ENCODE results near the gene MEGF11.

The MEGF11 gene

GRCh38 chr15:65957451-65957850 is 296.1 kb downstream of the MEGF11 start:
- peak; percentile 76 for DNase-seq

GRCh38 chr15:65956899-65957298 is 296.7 kb downstream of the MEGF11 start:
- DNase-seq, result no peak

GRCh38 chr15:65956307-65956706 is 297.2 kb downstream of the MEGF11 start:
- DNase-seq, result no peak

GRCh38 chr15:65954289-65954741 is 299.2 kb downstream of the MEGF11 start:
- DNase-seq, result peak; percentile 84

- no peak for DNase-seq
Observed at GRCh38 chr15:65953622-65954021, 299.9 kb downstream of the MEGF11 start.

GRCh38 chr15:65952391-65953053 is 301.0 kb downstream of the MEGF11 start:
- no peak for DNase-seq

- DNase-seq, result no peak
Observed at GRCh38 chr15:65951007-65951406, 302.5 kb downstream of the MEGF11 start.

- DNase-seq, result no peak
Observed at GRCh38 chr15:65949491-65949890, 304.1 kb downstream of the MEGF11 start.

- no peak for DNase-seq
Observed at GRCh38 chr15:65949011-65949410, 304.5 kb downstream of the MEGF11 start.

GRCh38 chr15:65948383-65948782 is 305.2 kb downstream of the MEGF11 start:
- no peak for DNase-seq

- DNase-seq, result peak; percentile 69
Observed at GRCh38 chr15:65947041-65947440, 306.5 kb downstream of the MEGF11 start.

- DNase-seq, result no peak
Observed at GRCh38 chr15:65945616-65946015, 307.9 kb downstream of the MEGF11 start.

GRCh38 chr15:65944404-65944803 is 309.1 kb downstream of the MEGF11 start:
- DNase-seq, result no peak

GRCh38 chr15:65942436-65942835 is 311.1 kb downstream of the MEGF11 start:
- no peak for DNase-seq

GRCh38 chr15:65940618-65940909 is 313.0 kb downstream of the MEGF11 start:
- no peak for DNase-seq

- DNase-seq, result peak; percentile 83
Observed at GRCh38 chr15:65939901-65940617, 313.5 kb downstream of the MEGF11 start.

- DNase-seq, result no peak
Observed at GRCh38 chr15:65938604-65939003, 314.9 kb downstream of the MEGF11 start.

- peak; percentile 54 for DNase-seq
Observed at GRCh38 chr15:65937476-65937875, 316.1 kb downstream of the MEGF11 start.

- DNase-seq, result no peak
Observed at GRCh38 chr15:65937054-65937453, 316.5 kb downstream of the MEGF11 start.

GRCh38 chr15:65936282-65936681 is 317.3 kb downstream of the MEGF11 start:
- peak; percentile 89 for DNase-seq

GRCh38 chr15:65935391-65935790 is 318.2 kb downstream of the MEGF11 start:
- no peak for DNase-seq

- no peak for DNase-seq
Observed at GRCh38 chr15:65931221-65931620, 322.3 kb downstream of the MEGF11 start.

- peak; percentile 75 for DNase-seq
Observed at GRCh38 chr15:65930134-65930533, 323.4 kb downstream of the MEGF11 start.

GRCh38 chr15:65929573-65929972 is 324.0 kb downstream of the MEGF11 start:
- DNase-seq, result no peak

- no peak for DNase-seq
Observed at GRCh38 chr15:65927545-65927944, 326.0 kb downstream of the MEGF11 start.

Data from COR-L47 (cell line).